Hematopoietic multipotent progenitor cell treated with erythropoietin and hydrocortisone succinate and interleukin-3 and kit ligand, for 17 days (in vitro differentiated cells): ENCODE results near the gene POLD2.

Experiments used
- DNase-seq: peaks from one replicate; pipeline ENCODE4 v3.0.0-alpha.2; 2015; ENCODE audit warnings: low spot score

Gene POLD2

GRCh38 chr7:44113764-44114354 lies 9.5 kb downstream of the POLD2 start:
- DNase-seq: no peak

GRCh38 chr7:44112997-44113763 lies 10.2 kb downstream of the POLD2 start:
- DNase-seq: no peak

- no peak for DNase-seq
Observed at GRCh38 chr7:44112231-44112996, 10.9 kb downstream of the POLD2 start.

GRCh38 chr7:44111761-44112160 lies 11.6 kb downstream of the POLD2 start:
- no peak for DNase-seq

DNA sequence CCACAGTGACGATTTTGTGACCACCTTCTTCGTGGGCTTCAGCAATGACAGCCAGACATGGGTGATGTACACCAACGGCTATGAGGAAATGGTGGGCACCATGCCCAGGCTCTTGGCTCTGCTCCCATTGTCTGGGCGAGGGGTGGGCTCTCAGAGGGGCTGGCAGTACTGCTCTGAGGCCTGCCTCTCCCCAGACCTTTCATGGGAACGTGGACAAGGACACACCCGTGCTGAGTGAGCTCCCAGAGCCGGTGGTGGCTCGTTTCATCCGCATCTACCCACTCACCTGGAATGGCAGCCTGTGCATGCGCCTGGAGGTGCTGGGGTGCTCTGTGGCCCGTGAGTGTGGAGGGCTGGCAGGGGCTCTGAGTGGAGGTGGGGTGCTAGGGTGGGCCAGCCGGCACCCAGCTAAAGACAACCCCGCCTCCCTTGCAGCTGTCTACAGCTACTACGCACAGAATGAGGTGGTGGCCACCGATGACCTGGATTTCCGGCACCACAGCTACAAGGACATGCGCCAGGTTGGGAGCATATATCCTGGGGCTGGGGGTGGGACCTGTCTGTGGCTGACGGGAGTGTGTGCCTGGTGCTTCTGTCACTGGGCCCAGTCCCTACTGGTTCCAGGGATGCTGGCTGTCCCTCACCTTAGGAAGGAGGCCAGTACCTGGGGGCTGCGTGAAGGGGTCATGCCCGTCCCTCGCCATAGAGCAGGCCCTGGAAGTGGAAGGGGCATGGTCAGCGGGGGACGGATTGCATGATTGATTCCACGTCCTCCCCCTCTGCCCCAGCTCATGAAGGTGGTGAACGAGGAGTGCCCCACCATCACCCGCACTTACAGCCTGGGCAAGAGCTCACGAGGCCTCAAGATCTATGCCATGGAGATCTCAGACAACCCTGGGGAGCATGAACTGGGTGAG lies 12.4 kb downstream of the POLD2 start:
- DNase-seq: no peak

DNA sequence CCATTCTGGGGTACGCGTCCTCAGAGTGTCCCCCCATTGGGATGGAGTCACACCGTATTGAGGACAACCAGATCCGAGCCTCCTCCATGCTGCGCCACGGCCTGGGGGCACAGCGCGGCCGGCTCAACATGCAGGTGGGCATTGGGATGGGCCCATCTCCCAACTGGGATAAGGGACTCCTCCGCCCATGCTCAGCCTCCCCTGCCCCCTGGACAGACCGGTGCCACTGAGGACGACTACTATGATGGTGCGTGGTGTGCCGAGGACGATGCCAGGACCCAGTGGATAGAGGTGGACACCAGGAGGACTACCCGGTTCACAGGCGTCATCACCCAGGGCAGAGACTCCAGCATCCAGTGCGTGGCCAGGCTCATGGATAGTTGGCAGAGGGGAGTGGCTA lies 13.4 kb downstream of the POLD2 start:
- DNase-seq: no peak

GRCh38 chr7:44108768-44109750 lies 14.3 kb downstream of the POLD2 start:
- no peak for DNase-seq

- no peak for DNase-seq
Observed at GRCh38 chr7:44107961-44108767, 15.2 kb downstream of the POLD2 start.

GRCh38 chr7:44107116-44107960 lies 16.0 kb downstream of the POLD2 start:
- no peak for DNase-seq

- DNase-seq: no peak
Observed at GRCh38 chr7:44106311-44107065, 16.9 kb downstream of the POLD2 start.

DNA sequence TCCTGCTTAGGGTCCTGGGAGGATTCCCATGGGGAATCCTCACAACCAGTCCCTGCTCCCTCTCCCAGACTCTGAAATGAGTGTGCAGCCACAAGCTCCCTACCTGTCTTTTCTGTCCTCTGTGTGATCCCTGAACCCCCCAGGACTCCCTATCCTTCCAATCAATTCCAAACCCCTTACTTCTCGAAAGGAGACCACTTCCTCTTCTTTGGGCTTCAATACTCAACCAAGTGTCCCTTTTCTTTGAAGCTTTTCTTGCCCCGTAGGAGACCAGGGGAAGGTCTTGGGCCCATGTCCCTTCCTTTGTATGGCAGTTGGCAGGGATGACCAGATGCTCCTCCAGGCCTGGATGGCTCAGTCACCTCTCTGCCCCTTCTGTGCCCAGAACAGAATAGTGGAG lies 17.5 kb downstream of the POLD2 start:
- no peak for DNase-seq

DNA sequence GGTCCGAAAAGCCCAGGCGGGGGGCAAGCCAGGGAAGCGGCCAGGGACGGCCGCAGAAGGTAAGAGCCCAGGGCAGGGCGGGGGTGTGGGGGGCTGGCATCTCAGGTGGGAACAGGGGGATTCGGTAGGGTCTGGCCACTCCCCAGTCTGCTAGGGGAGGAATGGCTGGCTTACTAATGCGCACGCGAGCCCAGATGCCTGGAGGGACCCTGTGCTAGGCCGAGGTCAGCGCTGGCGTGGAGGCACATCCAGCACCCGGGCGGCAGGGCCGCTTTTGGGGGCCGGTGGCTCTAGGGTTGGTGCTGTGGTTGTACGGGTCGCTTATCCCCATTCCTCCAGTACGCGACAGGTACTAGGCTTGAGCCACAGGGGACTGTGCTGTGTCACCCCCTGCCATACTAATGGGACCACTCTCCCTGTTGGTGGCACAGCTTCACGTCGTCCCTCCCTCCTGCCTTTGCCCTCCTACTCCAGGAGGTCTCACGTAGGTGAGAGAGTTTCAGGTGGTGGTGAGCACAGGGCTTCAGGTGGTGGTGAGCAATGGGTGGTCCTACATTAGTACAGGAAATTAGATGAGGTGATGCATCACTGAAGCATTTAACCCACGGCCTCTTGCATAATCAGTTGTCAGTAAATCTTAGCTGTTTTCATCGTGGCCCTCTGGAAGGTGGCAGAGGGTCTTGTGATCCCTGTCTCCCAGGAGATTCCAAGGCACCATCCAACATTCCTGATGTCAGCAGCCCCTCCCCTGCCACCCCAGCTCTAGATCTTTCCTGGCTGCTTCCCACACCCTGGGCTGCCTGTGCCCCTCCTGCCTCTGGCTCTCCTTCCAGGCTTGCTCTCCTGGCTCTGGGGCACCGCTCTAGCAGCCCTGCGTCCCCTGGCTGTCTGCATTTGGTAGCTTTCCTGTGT lies 18.2 kb downstream of the POLD2 start:
- no peak for DNase-seq

GRCh38 chr7:44103923-44104859 lies 19.2 kb downstream of the POLD2 start, which contains the start of gene AEBP1:
AEBP1 (plus strand) TSS chr7:44104345; CDS start chr7:44104666, 321 bp downstream.
- DNase-seq: no peak

- no peak for DNase-seq
Observed at GRCh38 chr7:44103566-44103922, 19.8 kb downstream of the POLD2 start.

GRCh38 chr7:44102846-44103565 lies 20.3 kb downstream of the POLD2 start:
- no peak for DNase-seq
